Measurements from ENCODE around the gene ABCA6. TPM values are rescaled to one million over a fixed set of nuclear protein-coding genes. Genes with fewer than 3 reads are reported as not detected.
"Not testable (repeated sequence)": the region's sequence is repeated elsewhere in the genome, so short reads cannot be mapped to it uniquely, and the experiment has no call there.

The ABCA6 gene
- polyA plus RNA-seq (ENCODE audit: insufficient read length in 3 of 3): 1 to 10 TPM; 1.7 to 4.4 (median 2.7) TPM

DNA sequence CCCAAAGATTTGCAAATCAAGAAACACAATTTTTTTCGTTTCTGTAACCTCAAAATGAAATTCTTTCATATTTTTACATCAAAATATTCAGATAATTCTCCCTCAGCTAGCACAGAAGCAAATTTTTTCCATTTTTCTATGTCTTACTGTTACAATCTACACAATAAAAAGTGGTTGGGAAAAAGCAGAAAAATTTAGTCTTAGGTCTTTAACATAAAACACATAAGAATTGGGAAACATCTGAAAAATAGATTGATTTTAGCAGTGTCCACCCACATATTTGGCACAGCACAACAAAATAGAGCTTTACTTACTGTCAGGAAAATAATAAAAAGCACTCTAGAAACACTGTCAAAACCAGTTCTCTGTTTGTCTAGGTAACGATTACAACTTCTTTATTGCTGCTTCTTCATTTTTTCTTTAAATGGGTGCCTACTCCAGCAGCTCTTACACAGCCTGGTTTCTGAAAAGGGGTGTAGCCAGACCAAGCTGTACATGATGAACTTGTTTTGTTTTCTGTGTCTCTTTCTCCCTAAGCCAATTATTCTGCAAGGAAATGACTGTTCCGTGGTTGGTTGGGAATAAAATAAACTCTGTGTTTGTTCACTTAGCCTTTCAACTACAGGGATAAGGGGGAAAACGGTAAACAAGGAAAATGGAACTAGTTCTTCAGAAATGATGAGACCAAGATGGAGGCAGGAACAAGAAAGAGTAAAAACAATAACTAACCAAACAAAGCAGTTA, at the start of gene ABCA6:
ABCA6 (minus strand) TSS at position 465 of the 744 bp plus-strand sequence. CDS start 1,192 bp downstream, outside the sequence.
- peak in 1 of 3 donors; percentile 3 for DNase-seq (ENCODE audit: low read depth in 3 of 3, low spot score in 2 of 3)

GRCh38 chr17:69188796-69189195, 47.1 kb upstream of the ABCA6 start:
- no peak for DNase-seq (ENCODE audit: low read depth in 3 of 3, low spot score in 2 of 3)

DNA sequence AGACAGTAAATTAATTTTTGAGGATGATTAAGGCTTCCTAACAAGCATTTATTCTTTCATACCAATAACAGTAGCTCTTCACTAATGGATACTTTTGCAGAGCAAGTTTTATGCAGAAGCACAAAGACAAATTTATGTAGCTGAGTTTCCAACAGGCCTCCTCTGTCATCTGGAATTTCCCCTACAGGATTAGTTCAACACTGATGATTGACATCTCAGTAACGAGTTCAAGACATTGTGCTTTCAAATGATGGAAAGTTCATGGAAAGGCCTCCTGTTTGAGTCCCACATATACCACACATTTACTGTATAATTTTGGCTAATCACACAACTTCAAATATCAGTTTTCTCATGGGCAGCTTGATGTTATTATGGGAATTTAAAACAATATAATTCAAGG, 46.4 kb upstream of the ABCA6 start:
- DNase-seq (ENCODE audit: low read depth in 3 of 3, low spot score in 2 of 3): no peak

- no peak for DNase-seq (ENCODE audit: low read depth in 3 of 3, low spot score in 2 of 3)
These were observed 45.6 kb upstream of the ABCA6 start for GRCh38 chr17:69187294-69187693.

GRCh38 chr17:69179227-69179952, 37.7 kb upstream of the ABCA6 start:
- DNase-seq (ENCODE audit: low read depth in 3 of 3, low spot score in 2 of 3): no peak

DNA sequence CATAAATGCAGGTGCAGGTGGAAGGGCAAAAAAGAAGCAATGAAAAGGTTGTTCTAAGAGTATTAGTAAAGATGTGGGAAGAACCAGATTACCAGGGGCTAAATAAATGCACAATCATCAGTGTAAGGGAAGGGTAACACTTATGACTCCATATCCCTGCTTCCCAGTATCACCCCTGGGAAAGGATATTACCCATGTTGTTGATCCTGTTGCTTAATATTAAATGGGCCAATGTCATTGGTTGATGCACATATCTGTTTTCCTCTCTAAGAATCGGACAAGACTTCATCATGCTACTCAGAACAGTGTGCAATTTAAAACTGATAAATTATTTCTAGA, 34.7 kb upstream of the ABCA6 start:
- DNase-seq (ENCODE audit: low read depth in 3 of 3, low spot score in 2 of 3): no peak

DNA sequence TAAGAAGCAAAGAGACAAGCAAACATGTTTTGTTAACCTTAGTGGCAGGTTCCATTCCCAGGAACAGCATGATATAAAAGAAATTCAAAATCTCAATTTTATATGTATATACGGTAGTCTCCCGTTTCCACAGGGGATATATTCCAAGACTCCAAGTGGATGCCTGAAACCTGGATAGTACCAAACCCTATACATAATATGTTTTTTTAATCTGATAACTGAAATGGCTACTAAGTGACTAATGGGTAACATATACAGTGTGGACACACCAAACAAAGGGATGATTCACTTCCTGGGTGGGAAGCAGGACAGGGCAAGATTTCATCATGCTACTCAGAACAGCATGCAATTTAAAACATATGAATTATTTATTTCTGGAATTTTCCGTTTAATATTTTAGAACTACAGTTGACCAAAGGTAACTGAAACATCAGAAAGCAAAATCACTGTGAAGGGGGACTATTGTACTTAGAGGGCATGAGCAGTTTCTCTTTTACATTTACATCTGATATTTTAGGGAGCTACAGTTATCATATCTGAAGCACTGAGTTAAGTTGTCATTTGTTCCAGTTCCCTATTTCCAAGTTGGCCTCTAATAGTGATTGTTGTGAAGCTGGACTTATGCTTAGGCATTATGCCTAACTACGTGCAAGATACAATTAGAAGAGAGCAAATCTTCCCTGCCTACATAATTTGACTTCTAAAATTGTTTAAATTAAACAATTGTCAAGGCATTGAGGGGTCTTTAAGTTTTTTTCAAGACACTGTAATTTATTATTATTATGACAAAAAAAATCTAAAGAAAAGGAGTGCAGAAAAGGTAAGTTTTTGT, 34.1 kb upstream of the ABCA6 start:
- DNase-seq (ENCODE audit: low read depth in 3 of 3, low spot score in 2 of 3): no peak

- DNase-seq (ENCODE audit: low read depth in 3 of 3, low spot score in 2 of 3): no peak
These were observed 33.5 kb upstream of the ABCA6 start for GRCh38 chr17:69175262-69175624.

DNA sequence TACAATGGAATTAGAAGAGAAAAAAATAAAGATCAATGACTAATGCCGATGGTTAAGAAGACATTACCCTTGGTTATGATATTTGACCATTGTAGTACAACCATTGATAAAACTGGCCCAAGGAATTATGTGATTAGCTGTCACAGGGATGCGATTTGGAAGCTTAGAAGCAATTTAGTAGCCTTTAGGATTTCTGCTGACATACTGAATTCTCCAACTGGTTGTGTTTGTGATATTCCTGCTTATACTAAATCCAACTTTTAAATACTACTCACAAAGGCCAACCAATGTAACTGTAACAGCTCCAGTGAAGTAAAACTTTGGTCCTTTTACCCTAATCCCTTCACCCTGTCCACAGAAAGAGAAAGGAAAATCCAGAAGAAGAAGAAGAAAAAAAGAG, 31.4 kb upstream of the ABCA6 start:
- no peak for DNase-seq (ENCODE audit: low read depth in 3 of 3, low spot score in 2 of 3)

GRCh38 chr17:69170377-69170776, 28.7 kb upstream of the ABCA6 start:
- no peak for DNase-seq (ENCODE audit: low read depth in 3 of 3, low spot score in 2 of 3)

DNA sequence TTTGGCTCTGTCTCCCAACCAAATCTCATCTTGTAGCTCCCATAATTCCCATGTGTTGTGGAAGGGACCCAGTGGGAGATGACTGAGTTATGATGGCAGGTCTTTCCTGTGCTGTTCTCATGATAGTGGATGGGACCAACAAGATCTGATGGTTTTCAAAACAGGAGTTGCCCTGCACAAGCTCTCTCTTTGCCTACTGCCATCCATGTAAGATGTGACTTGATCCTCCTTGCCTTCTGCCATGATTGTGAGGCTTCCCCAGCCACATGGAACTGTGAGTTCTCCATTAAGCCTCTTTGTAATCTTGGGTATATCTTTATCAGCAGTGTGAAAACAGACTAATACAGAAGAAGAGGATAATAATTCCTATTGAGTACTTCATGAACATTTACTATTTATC, 26.9 kb upstream of the ABCA6 start:
- DNase-seq (ENCODE audit: low read depth in 3 of 3, low spot score in 2 of 3): not testable (repeated sequence)

DNA sequence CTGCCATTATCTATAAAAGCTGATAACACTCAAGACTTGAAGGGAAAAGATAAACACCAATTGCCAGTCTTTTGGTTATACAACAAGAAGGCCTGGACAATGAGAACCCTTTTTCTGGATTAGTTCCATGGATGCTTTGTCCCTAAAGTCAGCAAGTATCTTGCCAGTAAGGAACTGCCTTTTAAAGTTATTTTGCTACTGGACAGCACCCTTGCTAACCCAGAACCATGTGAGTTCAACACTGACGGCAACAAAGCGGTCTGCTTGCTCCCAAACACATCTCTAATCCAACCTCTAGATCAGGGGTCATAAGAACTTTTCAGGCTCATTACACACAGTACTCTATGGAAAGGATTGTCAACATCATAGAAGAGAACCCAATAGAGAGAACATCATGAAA, 25.3 kb upstream of the ABCA6 start:
- DNase-seq (ENCODE audit: low read depth in 3 of 3, low spot score in 2 of 3): no peak

GRCh38 chr17:69164206-69164605, 22.5 kb upstream of the ABCA6 start:
- DNase-seq (ENCODE audit: low read depth in 3 of 3, low spot score in 2 of 3): no peak

- DNase-seq (ENCODE audit: low read depth in 3 of 3, low spot score in 2 of 3): no peak
These were observed 17.7 kb upstream of the ABCA6 start for GRCh38 chr17:69159418-69159817.

DNA sequence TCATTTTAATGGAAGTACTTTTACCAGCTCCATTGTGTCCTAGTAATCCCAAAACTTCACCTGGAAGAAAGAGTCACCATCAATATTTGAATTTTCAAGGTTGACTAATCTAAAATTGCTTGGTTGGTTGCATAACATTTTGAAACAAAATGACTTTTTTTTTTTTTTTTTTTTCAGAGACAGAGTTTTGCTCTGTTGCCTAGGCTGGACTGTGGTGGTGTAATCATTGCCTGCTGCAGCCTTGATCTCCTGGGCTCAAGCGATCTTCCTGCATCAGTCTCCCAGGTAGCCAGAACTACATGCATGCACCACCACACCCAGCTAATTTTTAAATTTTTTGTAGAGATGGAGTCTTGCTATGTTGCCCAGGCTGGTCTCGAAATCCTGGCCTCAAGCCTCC, 12.6 kb upstream of the ABCA6 start:
- DNase-seq (ENCODE audit: low read depth in 3 of 3, low spot score in 2 of 3): no peak

DNA sequence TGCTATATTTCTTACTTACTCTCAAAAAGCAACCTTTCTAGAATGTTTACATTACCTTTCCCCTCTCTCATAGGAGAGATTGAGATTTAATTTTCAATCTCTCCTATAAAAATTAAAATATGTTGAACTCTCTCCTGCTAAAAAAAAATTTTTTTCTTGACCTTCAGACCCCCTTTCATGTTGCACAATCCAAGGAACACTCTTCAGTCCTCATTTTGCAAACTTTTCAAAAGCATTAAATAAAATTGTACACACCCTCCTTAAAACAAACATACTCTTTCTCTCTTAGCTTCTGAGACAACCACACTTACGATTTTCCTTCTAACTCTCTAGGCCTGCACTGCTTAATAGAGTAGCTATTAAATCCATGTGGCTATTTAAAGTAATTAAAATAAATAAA, 8.6 kb upstream of the ABCA6 start:
- no peak for DNase-seq (ENCODE audit: low read depth in 3 of 3, low spot score in 2 of 3)

DNA sequence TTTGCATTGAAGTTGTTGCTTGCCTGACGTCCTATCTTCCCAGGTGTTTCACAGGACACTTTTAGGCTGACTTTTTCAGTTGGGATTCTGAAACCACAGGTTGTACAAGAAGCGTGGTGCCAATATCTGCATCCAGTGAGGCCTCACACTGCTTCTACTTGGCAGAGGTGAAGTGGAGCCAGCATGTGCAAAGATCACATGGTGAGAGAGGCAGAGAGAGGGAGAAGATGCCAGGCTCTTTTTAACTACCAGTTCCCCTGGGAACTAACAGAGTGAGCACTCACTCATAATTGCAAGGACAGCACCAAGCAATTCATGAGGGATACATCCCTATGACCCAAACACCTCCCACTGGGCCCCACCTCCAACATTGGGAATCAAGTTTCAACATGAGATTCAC, 5.8 kb upstream of the ABCA6 start:
- DNase-seq (ENCODE audit: low read depth in 3 of 3, low spot score in 2 of 3): no peak

DNA sequence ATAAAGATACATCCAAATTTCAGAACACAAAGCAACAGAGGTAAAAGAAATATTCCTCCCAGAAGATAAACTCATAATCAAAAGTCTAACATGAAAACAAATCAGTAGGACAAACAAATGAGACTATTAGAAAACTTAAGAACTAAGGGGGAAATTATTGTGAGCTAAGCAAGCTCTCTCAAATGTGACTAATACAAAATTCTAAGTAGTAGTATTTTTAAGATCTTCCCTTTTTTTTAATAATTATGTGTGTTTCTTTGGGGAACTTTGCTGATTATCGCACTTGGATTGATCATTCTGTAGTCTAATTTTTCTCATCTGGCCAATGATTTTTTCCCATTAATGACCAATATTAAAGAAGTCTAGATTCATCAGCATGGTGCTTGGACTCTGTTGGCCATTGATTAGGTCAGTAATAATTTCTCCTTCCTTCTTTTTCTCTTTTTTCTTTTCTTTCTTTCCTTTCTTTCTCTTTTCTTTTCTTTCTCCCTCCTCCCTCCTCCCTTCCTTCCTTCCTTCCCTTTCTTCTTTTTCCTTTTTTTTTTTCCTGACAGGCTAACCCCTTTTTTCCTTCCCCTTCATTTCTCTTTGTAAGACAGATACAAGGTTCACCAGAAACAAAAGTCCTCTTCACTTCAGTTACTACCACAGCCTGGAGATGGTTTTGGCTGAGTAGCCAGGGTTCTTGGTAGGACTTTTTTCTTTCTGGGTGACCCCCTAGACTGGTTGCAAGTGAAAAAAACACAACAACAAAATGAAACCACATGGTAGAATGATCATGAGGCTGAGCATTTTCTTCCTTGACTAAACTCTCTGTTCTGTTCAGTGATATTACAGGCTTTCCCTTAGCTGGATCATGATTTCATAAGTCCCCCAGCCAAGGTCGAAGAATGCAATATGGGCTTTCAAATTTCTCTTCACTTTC, 2.9 kb upstream of the ABCA6 start:
- DNase-seq (ENCODE audit: low read depth in 3 of 3, low spot score in 2 of 3): no peak

DNA sequence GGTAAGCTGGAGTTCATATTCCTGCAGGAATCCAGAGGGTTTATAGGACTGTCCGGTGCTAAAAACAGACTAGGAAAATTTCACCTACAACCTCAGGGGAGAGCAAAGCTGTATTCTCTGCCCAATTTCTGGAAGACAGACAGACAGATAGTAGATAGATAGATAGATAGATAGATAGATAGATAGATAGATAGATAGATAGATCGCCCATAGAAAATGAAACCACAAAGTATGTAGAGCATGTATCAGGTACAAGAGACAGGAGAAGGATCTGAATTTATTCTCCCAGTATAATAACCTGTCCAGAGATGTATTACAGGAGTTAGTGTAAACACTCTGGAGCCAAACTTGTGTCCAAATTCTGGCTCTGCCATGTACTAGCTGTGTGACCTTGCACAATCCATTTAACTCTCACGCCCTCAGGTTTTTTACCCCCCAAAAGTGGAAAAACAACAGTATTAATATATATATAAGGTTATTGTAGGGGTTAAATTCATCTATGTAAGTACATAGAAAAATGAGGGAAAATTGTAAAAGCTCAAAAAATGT, 2.1 kb upstream of the ABCA6 start:
- no peak for DNase-seq (ENCODE audit: low read depth in 3 of 3, low spot score in 2 of 3)

GRCh38 chr17:69143151-69143550, 1.5 kb upstream of the ABCA6 start:
- DNase-seq (ENCODE audit: low read depth in 3 of 3, low spot score in 2 of 3): no peak

Measured in right renal cortex interstitium (tissue), 3 donors.